CD4-positive, CD25-positive, alpha-beta regulatory T cell (primary cell): ENCODE measurements around the gene ABHD12. TPM values are rescaled to one million over a fixed set of nuclear protein-coding genes. Genes with fewer than 3 reads are reported as not detected.

Experiments
- ATAC-seq, 2 donors: fragments of 150-1000 bp; cut with Tn5 transposase; one replicate each; pipeline ENCODE4 v1.10.0; 2021; ENCODE audit warnings: low read depth in 2 of 2, moderate number of reproducible peaks in 2 of 2, moderate library complexity in 1 of 2
- DNase-seq, 3 donors: peaks; one replicate each; pipeline versions ENCODE4 v3.0.0 to v3.0.0-alpha.2; 2012 to 2022; ENCODE audit warnings: mixed read lengths in 1 of 3
- H3K27ac ChIP-seq: one replicate; pipeline ENCODE4 v1.7.0; 2013; ENCODE audit warnings: mild to moderate bottlenecking, low read length; ENCODE audit not compliant: insufficient read depth, poor library complexity, severe bottlenecking
- H3K27me3 ChIP-seq: one replicate; pipeline ENCODE4 v1.7.0; 2013; ENCODE audit warnings: low read length; ENCODE audit not compliant: control insufficient read depth, insufficient read depth
- H3K36me3 ChIP-seq: one replicate; pipeline ENCODE4 v1.7.0; 2013; ENCODE audit warnings: mild to moderate bottlenecking, low read length, moderate library complexity; ENCODE audit not compliant: control insufficient read depth, insufficient read depth
- H3K4me1 ChIP-seq: 2 replicates; pipeline ENCODE4 v1.7.0; 2013; ENCODE audit warnings: mild to moderate bottlenecking, low read length; ENCODE audit not compliant: insufficient read depth, control insufficient read depth, poor library complexity, severe bottlenecking
- H3K4me3 ChIP-seq: one replicate; pipeline ENCODE4 v1.7.0; 2013; ENCODE audit warnings: low read depth, mild to moderate bottlenecking, low read length, moderate library complexity
- H3K9me3 ChIP-seq, 2 experiments: 1 replicate in 1 of 2; 2 replicates in 1 of 2; pipeline ENCODE4 v1.7.0; 2013; ENCODE audit warnings: low read length in 2 of 2, mild to moderate bottlenecking in 1 of 2, moderate library complexity in 1 of 2; ENCODE audit not compliant: control insufficient read depth in 2 of 2
- H3K27ac Mint-ChIP-seq, 3 donors: one replicate each; pipeline ENCODE4 v1.8.0; 2020 to 2022; ENCODE audit warnings: mild to moderate bottlenecking in 3 of 3, mixed read lengths in 3 of 3, moderate library complexity in 2 of 3
- H3K27me3 Mint-ChIP-seq: one replicate; pipeline ENCODE4 v1.8.0; 2022; ENCODE audit warnings: mild to moderate bottlenecking, mixed read lengths
- H3K36me3 Mint-ChIP-seq: one replicate; pipeline ENCODE4 v1.8.0; 2020; ENCODE audit warnings: mixed read lengths
- H3K4me1 Mint-ChIP-seq, 4 donors: one replicate each; pipeline ENCODE4 v1.8.0; 2020 to 2022; ENCODE audit warnings: mixed read lengths in 4 of 4, mild to moderate bottlenecking in 1 of 4
- H3K4me3 Mint-ChIP-seq, 4 donors: one replicate each; pipeline ENCODE4 v1.8.0; 2020 to 2022; ENCODE audit warnings: mild to moderate bottlenecking in 4 of 4, mixed read lengths in 4 of 4, moderate library complexity in 3 of 4
- H3K9me3 Mint-ChIP-seq, 7 donors: one replicate each; pipeline ENCODE4 v1.8.0; 2020 to 2022; ENCODE audit warnings: mixed read lengths in 7 of 7, mild to moderate bottlenecking in 3 of 7, moderate library complexity in 2 of 7
- polyA plus RNA-seq, 4 donors: library from polyadenylated mRNA; unstranded; fragments of 300-500 nt; fragmentation: Illumina TruSeq; gene quantifications; one replicate each; pipeline ENCODE4 v1.2.3, GENCODE V29; 2021
- total RNA-seq: library from RNA; stranded (reverse); gene quantifications from one replicate; pipeline ENCODE4 v1.2.3, GENCODE V29; 2022

ABHD12 gene
- total and polyA plus RNA-seq, 5 donors from 2014 or later = 26.8 to 44.1 (median 27.9) TPM

DNA sequence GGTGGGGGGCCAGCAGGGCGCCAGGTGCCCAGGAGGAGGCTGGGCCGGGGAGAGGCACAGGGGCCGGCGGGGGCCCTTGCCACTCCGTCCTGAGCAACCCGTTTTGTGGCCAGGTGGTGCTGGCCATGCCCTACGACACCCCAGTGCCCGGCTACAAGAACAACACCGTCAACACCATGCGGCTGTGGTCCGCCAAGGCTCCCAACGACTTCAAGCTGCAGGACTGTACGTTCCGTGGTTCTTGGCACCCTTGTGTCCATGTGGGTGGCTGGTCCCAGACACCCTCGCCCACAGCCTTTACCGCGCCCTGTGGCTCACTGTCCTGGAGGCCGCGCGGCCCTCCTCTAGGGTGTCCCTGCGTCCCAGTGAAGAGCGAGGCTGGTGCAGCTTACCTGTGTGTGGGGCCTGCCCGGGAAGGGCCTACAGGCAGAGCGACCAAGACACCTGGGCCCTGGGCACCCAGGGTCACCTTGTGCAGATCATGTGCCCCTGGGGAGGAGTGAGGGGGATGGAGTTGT is 114.0 kb downstream of the ABHD12 start:
- H3K27me3 Mint-ChIP-seq = no peaks in the 10 kb centered on the region
- Histone ChIP-seq H3K27ac (no peak overlapping the region), H3K4me1 (no peaks in the 10 kb centered on the region), H3K9me3 (no peaks in the 10 kb centered on the region), H3K27me3 (no peaks in the 10 kb centered on the region), H3K4me3 (no peak overlapping the region), H3K36me3 (peaks cover 58% of the 10 kb centered on the region)
- ATAC-seq (no peak), DNase-seq (no peak)
- peaks cover 23% of the 10 kb centered on the region for H3K36me3 Mint-ChIP-seq
- no peaks in the 10 kb centered on the region for H3K9me3 Mint-ChIP-seq
- no peak overlapping the region for H3K4me3 Mint-ChIP-seq
- no peaks in the 10 kb centered on the region for H3K4me1 Mint-ChIP-seq
- H3K27ac Mint-ChIP-seq = no peak overlapping the region

DNA sequence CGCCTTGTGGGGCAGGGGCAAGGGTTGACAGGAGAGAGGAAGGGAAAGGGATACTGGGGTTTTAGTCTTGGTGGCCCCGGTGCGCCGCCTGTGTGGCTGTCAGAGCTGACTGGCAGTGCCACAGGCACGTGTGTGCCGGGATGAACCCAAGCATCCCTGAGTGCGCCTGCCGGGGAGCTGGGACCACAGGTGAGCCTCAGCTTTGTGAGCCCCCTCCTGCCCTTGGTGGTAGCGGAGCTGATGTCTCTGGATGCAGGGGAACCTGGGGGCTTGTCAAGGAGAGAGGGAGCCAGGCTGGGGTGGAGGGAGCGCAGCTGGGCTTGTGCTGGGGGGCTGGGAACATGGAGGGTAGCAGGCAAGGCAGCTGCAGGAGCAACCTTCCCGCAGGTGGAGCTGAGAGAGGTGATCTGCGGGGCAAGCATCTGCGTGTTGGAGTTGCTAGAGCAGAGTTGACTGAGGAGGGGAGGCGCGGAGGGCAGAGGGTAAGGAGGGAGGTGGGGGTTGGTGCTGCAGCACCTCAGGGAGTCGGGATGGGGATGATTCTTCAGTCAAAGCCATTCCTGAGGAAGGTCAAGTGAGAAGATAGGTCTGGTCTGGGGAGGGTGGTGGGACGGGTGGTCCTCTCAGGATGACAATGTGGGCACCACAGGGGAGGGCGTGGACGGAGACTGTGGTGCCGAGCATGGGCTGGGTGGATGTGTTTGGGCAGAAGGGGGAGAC is 114.7 kb downstream of the ABHD12 start:
- no peaks in the 10 kb centered on the region for H3K4me1 ChIP-seq
- no peak overlapping the region for H3K4me3 ChIP-seq
- no peaks in the 10 kb centered on the region for H3K27me3 ChIP-seq
- Mint-ChIP-seq H3K4me1 (no peaks in the 10 kb centered on the region), H3K36me3 (peaks cover 27% of the 10 kb centered on the region), H3K27me3 (no peaks in the 10 kb centered on the region), H3K27ac (peak overlapping the region in 1 of 3 donors; percentile 20), H3K9me3 (no peaks in the 10 kb centered on the region), H3K4me3 (no peak overlapping the region)
- peaks cover 58% of the 10 kb centered on the region for H3K36me3 ChIP-seq
- ATAC-seq (no peak), DNase-seq (no peak)
- H3K9me3 ChIP-seq = no peaks in the 10 kb centered on the region
- no peak overlapping the region for H3K27ac ChIP-seq

DNA sequence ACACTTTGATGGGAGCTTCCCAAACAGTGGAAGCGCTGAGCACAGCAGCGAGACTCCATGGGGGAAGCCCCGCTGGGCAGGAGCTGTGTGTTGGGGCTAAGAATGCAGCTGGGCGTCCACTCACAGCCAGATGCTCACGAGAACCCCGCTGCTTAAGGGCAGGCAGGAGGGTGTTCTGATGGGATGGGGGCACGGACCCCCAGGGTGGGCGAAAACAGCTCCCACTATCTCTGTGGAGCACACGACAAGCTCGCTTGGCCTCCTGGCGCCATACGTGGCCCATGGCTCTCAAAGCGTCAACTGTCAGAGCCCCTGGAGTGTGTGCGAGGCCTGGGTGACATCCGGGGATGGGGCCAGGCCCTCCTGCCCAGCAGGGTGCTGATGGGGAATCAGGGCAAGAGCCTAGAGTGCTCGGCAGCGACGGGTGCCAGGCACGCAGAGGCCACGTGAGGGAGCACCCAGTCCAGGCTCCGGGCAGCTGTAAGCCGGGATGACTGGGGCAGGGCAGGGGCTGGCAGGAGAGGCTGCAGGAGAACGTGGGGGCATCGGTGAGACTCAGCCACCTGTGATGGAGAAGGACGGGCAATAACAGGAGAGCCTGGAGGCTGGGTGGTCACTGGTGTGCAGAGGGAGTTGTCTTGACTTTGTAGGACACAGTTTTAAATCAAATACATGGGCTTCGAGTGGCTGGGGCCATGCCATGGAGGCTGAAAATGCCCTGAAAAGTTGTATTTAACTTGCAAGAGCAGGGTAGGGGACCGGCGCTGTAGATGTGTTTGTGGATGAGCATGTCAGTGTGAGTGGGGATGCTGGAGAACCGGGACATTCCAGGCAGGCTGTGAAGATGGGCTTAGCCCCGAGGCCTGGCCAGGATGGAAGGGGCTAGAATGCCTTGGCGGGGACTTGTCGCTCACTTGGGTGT is 115.5 kb downstream of the ABHD12 start:
- Mint-ChIP-seq H3K27ac (peak overlapping the region in 2 of 3 donors; percentile 20 to 21), H3K9me3 (no peaks in the 10 kb centered on the region), H3K4me3 (no peak overlapping the region), H3K36me3 (peaks cover 27% of the 10 kb centered on the region), H3K27me3 (no peaks in the 10 kb centered on the region), H3K4me1 (no peaks in the 10 kb centered on the region)
- Histone ChIP-seq H3K27me3 (no peaks in the 10 kb centered on the region), H3K4me3 (no peak overlapping the region), H3K4me1 (no peaks in the 10 kb centered on the region), H3K36me3 (peaks cover 54% of the 10 kb centered on the region), H3K27ac (no peak overlapping the region), H3K9me3 (no peaks in the 10 kb centered on the region)
- no peak for DNase-seq
- no peak for ATAC-seq

DNA sequence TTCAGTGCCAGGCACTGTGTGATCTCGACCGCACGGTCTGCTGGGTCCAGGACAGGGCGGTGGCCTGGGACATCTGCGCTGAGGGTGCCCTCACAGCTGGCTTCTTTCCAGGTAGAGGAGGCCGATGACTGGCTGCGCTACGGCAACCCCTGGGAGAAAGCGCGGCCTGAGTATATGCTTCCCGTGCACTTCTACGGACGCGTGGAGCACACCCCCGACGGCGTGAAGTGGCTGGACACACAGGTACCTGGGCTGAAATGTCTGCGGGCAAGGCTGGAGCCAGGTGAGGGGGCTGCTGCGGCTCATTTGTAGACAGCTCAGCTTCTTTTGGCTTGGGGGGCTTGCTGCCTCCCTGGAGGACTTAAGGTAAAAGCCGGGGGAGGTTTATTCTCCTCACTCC is 116.2 kb downstream of the ABHD12 start:
- no peak for DNase-seq
- H3K4me3 ChIP-seq = no peak overlapping the region
- no peaks in the 10 kb centered on the region for H3K9me3 ChIP-seq
- H3K27ac ChIP-seq = no peak overlapping the region
- no peak for ATAC-seq
- no peaks in the 10 kb centered on the region for H3K27me3 ChIP-seq
- Mint-ChIP-seq H3K27me3 (no peaks in the 10 kb centered on the region), H3K4me3 (no peak overlapping the region), H3K9me3 (no peaks in the 10 kb centered on the region), H3K36me3 (peaks cover 31% of the 10 kb centered on the region), H3K27ac (no peak overlapping the region), H3K4me1 (no peaks in the 10 kb centered on the region)
- H3K4me1 ChIP-seq = no peaks in the 10 kb centered on the region
- peaks cover 59% of the 10 kb centered on the region for H3K36me3 ChIP-seq

DNA sequence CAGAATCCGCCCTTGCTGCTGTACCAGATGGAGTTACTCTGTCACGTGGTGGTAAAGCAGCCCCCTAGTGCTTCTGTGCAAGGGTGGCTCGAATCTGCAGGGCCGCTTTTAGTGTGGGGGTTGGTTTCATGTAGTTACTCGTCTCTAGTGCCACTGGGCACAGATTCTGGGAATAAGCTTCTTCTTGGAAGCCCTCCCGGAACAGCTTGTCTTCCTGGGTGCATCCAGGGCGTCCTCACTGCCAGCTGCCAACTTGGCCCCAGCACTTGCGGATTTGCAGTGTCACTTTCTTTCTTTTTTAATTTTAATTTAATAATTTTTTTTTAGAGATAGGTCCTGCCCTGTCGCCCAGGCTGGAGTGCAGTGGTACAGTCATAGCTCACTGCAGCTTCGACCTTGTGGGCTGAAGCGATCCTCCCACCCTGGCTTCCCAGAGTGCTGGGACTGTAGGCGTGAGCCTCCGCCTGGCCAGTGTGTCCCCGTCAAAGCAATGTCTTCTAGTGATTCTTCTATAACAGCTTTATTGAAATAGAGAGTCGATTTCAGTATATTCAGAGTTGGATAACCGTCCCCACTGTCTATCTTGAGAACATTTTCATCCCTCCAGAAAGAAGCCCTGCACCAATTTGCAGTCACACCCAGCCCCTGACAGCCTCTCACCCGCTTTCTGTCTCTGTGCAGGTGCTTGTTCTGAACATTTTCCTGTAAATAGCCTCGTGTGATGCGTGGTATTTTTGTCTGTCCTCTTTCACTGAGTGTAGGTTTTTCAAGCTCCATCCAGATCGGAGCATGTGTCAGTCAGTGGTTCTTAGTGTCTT is 116.9 kb downstream of the ABHD12 start:
- Mint-ChIP-seq H3K4me3 (peak overlapping the region in 1 of 4 donors; percentile 32), H3K36me3 (peaks cover 35% of the 10 kb centered on the region), H3K9me3 (no peaks in the 10 kb centered on the region), H3K27me3 (no peaks in the 10 kb centered on the region), H3K27ac (peak overlapping the region in 1 of 3 donors; percentile 15), H3K4me1 (no peaks in the 10 kb centered on the region)
- no peak for ATAC-seq
- H3K4me1 ChIP-seq = no peaks in the 10 kb centered on the region
- DNase-seq = no peak
- H3K4me3 ChIP-seq = no peak overlapping the region
- H3K9me3 ChIP-seq = no peaks in the 10 kb centered on the region
- H3K36me3 ChIP-seq = peaks cover 63% of the 10 kb centered on the region
- H3K27ac ChIP-seq = no peak overlapping the region
- no peaks in the 10 kb centered on the region for H3K27me3 ChIP-seq

DNA sequence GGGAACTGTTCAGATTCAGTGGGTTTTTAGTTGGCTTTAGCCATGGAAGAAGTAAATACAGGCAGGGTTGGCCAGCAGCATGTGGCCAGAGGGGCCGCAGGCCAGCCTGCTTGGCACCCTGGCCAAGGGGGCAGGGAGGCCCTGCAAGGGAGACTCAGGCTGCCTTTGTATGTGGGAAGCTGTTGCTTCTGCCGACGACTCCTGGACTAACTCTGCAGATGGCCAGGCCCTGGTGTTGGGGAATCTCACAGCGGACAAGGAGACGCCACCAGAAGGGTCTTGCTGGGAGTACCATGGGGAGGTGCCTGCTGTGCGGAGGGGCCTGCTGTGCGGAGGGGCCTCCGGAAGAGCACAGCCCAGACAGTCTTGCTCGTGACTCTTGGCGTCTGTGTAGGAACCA is 117.6 kb downstream of the ABHD12 start:
- no peak overlapping the region for H3K4me3 Mint-ChIP-seq
- Histone ChIP-seq H3K4me1 (no peaks in the 10 kb centered on the region), H3K36me3 (peaks cover 58% of the 10 kb centered on the region), H3K4me3 (no peak overlapping the region), H3K27ac (no peak overlapping the region), H3K9me3 (no peaks in the 10 kb centered on the region), H3K27me3 (no peaks in the 10 kb centered on the region)
- no peak overlapping the region for H3K27ac Mint-ChIP-seq
- H3K4me1 Mint-ChIP-seq = no peaks in the 10 kb centered on the region
- no peaks in the 10 kb centered on the region for H3K9me3 Mint-ChIP-seq
- no peak for ATAC-seq
- no peak for DNase-seq
- peaks cover 37% of the 10 kb centered on the region for H3K36me3 Mint-ChIP-seq
- no peaks in the 10 kb centered on the region for H3K27me3 Mint-ChIP-seq

DNA sequence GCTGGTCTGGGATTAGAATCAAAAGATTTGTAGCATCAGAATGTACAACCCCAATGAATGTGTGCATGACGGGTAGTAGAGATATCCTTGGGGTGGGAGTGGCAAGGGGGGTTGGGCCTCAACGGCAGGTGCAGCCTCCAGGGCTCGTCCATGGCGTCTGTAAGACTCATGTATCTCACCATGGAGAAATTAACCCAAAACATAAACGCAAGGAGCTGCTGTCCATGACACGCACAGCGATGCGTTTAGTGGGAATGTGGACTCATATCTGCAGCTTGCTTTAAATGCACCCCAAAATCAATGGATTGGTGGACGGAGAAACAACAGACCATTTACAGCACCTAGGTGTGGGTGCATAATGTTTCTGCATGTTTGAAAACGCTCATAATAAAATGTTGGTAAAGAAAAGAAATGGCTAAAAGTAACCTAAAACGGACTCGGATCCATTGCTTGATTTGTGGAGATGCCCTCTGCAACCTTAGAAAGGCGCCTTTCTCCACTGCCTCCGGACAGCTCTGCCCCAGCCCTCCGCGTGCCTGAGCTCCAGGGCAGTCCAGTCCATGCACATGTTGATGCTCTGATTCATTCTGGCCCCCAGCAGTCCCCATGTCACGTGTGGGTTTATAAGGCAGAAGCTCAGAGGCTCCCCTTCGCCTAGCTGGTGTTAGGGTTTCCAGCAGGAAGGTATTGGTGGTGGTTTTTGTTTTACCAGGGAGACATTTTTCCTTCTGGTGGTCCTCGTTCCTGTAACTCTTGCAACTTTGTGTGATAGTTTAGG is 118.2 kb downstream of the ABHD12 start:
- Histone ChIP-seq H3K4me3 (no peak overlapping the region), H3K27ac (no peak overlapping the region), H3K36me3 (peaks cover 56% of the 10 kb centered on the region), H3K27me3 (no peaks in the 10 kb centered on the region), H3K4me1 (no peaks in the 10 kb centered on the region), H3K9me3 (no peaks in the 10 kb centered on the region)
- Mint-ChIP-seq H3K4me3 (no peak overlapping the region), H3K36me3 (peaks cover 37% of the 10 kb centered on the region), H3K27me3 (no peaks in the 10 kb centered on the region), H3K27ac (no peak overlapping the region), H3K9me3 (no peaks in the 10 kb centered on the region), H3K4me1 (peaks cover 0 to 3% (median 1%) of the 10 kb centered on the region in 4 donors)
- DNase-seq = no peak
- ATAC-seq = no peak
